Fibroblast of lung (primary cell): ENCODE measurements around the gene DPP6. TPM values are rescaled to one million over a fixed set of nuclear protein-coding genes. Genes with fewer than 3 reads are reported as not detected.

ENCODE experiments used
- DNase-seq, 2 donors: peaks; one replicate each; pipeline versions ENCODE4 v3.0.0 to v3.0.0-alpha.2; 2010; ENCODE audit warnings: low read depth in 2 of 2
- H2AFZ ChIP-seq: 2 replicates; pipeline ENCODE4 v1.5.1; 2012; ENCODE audit warnings: low read length, control low read depth, inconsistent platforms
- H3K27ac ChIP-seq: 2 replicates; pipeline ENCODE4 v1.5.1; 2011; ENCODE audit warnings: low read length, control low read depth; ENCODE audit not compliant: insufficient read depth
- H3K27me3 ChIP-seq: 2 replicates; pipeline ENCODE4 v1.5.1; 2011; ENCODE audit warnings: mild to moderate bottlenecking, low read length; ENCODE audit not compliant: control insufficient read depth, insufficient read depth
- H3K36me3 ChIP-seq: 2 replicates; pipeline ENCODE4 v1.5.1; 2011; ENCODE audit warnings: low read length; ENCODE audit not compliant: control insufficient read depth, insufficient read depth
- H3K4me1 ChIP-seq: 2 replicates; pipeline ENCODE4 v1.5.1; 2011; ENCODE audit warnings: low read length; ENCODE audit not compliant: control insufficient read depth, insufficient read depth; ENCODE audit errors: extremely low read depth
- H3K4me2 ChIP-seq: 2 replicates; pipeline ENCODE4 v1.5.1; 2011; ENCODE audit warnings: low read length, control low read depth; ENCODE audit not compliant: insufficient read depth; ENCODE audit errors: extremely low read depth
- H3K4me3 ChIP-seq, 4 experiments: fragments of 200-600 bp in 1 of 4; sonication (generic) in 1 of 4; replicated peaks in 1 of 4; 2 replicates each; pipeline ENCODE4 v1.5.1; 2011 to 2016; ENCODE audit warnings: low read length in 4 of 4, low read depth in 3 of 4, mild to moderate bottlenecking in 3 of 4, control low read depth in 2 of 4, inconsistent platforms in 1 of 4, mixed read lengths in 1 of 4; ENCODE audit not compliant: insufficient read depth in 1 of 4; ENCODE audit errors: control extremely low read depth in 1 of 4
- H3K79me2 ChIP-seq: 2 replicates; pipeline ENCODE4 v1.5.1; 2012; ENCODE audit warnings: mild to moderate bottlenecking, low read length, inconsistent platforms; ENCODE audit not compliant: control insufficient read depth, insufficient read depth
- H3K9ac ChIP-seq: 2 replicates; pipeline ENCODE4 v1.5.1; 2011; ENCODE audit warnings: mild to moderate bottlenecking, low read length, control low read depth; ENCODE audit not compliant: insufficient read depth
- H3K9me3 ChIP-seq: 2 replicates; pipeline ENCODE4 v1.5.1; 2012; ENCODE audit warnings: low read depth, low read length; ENCODE audit not compliant: control insufficient read depth, insufficient read depth
- H4K20me1 ChIP-seq: 2 replicates; pipeline ENCODE4 v1.5.1; 2011; ENCODE audit warnings: low read length; ENCODE audit not compliant: control insufficient read depth, insufficient read depth; ENCODE audit errors: extremely low read depth
- EZH2 ChIP-seq: IDR thresholded peaks from 2 replicates; pipeline ENCODE4 v1.5.1; 2012; ENCODE audit warnings: low read length, control low read depth, mild to moderate bottlenecking; ENCODE audit errors: missing control alignments
- polyA plus RNA-seq, 2 donors: library from polyadenylated mRNA; depleted of rRNA in 1 of 2; stranded (reverse) in 1 of 2; unstranded in 1 of 2; fragments of >200 nt; gene quantifications; 2 replicates each; pipeline ENCODE4 v1.2.1, GENCODE V29; 2011 to 2012; ENCODE audit warnings: missing spikeins in 1 of 2
- total RNA-seq: library from RNA; depleted of rRNA; stranded (reverse); fragments of >200 nt; gene quantifications from 2 replicates; pipeline ENCODE4 v1.2.1, GENCODE V29; 2014
- TF ChIP-seq, protein P1 (sequence below), 2 donors: IDR thresholded peaks in 1 of 2; conservative IDR thresholded peaks in 1 of 2; 1 replicate in 1 of 2; 2 replicates in 1 of 2; pipeline ENCODE4 v1.5.1; 2011 to 2012; ENCODE audit warnings: low read length in 2 of 2, control low read depth in 1 of 2, inconsistent platforms in 1 of 2, low read depth in 1 of 2, mild to moderate bottlenecking in 1 of 2

The DPP6 gene
- total and polyA plus RNA-seq, 2 donors (not counting 1 experiment from before 2014, with no cell fraction given): not detected

- Histone ChIP-seq H3K9me3 (no peaks in the 10 kb centered on the region), H3K27ac (no peak overlapping the region), H3K4me3 (no peak overlapping the region), H3K79me2 (no peaks in the 10 kb centered on the region), H4K20me1 (no peaks in the 10 kb centered on the region), H3K27me3 (no peaks in the 10 kb centered on the region), H3K9ac (no peak overlapping the region), H2AFZ (no peak overlapping the region), H3K4me2 (no peak overlapping the region), H3K4me1 (no peaks in the 10 kb centered on the region), H3K36me3 (no peaks in the 10 kb centered on the region)
- TF ChIP-seq EZH2: no peak
- TF ChIP-seq, protein P1, sequence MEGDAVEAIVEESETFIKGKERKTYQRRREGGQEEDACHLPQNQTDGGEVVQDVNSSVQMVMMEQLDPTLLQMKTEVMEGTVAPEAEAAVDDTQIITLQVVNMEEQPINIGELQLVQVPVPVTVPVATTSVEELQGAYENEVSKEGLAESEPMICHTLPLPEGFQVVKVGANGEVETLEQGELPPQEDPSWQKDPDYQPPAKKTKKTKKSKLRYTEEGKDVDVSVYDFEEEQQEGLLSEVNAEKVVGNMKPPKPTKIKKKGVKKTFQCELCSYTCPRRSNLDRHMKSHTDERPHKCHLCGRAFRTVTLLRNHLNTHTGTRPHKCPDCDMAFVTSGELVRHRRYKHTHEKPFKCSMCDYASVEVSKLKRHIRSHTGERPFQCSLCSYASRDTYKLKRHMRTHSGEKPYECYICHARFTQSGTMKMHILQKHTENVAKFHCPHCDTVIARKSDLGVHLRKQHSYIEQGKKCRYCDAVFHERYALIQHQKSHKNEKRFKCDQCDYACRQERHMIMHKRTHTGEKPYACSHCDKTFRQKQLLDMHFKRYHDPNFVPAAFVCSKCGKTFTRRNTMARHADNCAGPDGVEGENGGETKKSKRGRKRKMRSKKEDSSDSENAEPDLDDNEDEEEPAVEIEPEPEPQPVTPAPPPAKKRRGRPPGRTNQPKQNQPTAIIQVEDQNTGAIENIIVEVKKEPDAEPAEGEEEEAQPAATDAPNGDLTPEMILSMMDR (conservative IDR thresholded peaks at IDR 0.05 in 1 of 2, IDR thresholded peaks at IDR 0.05 in 1 of 2; ENCODE audit: low read depth in 1 of 2, low read length in 2 of 2): no peak
- no peak for DNase-seq
Observed at GRCh38 chr7:154324196-154324595, 272.0 kb downstream of the DPP6 start.

GRCh38 chr7:154326421-154326820, 274.2 kb downstream of the DPP6 start:
- Histone ChIP-seq H4K20me1 (no peaks in the 10 kb centered on the region), H3K79me2 (no peaks in the 10 kb centered on the region), H3K4me3 (no peak overlapping the region), H3K27ac (no peak overlapping the region), H3K36me3 (no peaks in the 10 kb centered on the region), H3K9me3 (no peaks in the 10 kb centered on the region), H2AFZ (no peak overlapping the region), H3K4me2 (no peak overlapping the region), H3K9ac (no peak overlapping the region), H3K27me3 (no peaks in the 10 kb centered on the region), H3K4me1 (no peaks in the 10 kb centered on the region)
- DNase-seq: no peak
- TF ChIP-seq, protein P1 (conservative IDR thresholded peaks at IDR 0.05 in 1 of 2, IDR thresholded peaks at IDR 0.05 in 1 of 2; ENCODE audit: low read depth in 1 of 2, low read length in 2 of 2): no peak
- no peak for TF ChIP-seq EZH2

GRCh38 chr7:154330318-154330717, 278.1 kb downstream of the DPP6 start:
- no peaks in the 10 kb centered on the region for H3K36me3 ChIP-seq
- no peak overlapping the region for H2AFZ ChIP-seq
- no peak overlapping the region for H3K4me2 ChIP-seq
- TF ChIP-seq, protein P1 (conservative IDR thresholded peaks at IDR 0.05 in 1 of 2, IDR thresholded peaks at IDR 0.05 in 1 of 2; ENCODE audit: low read depth in 1 of 2, low read length in 2 of 2): no peak
- no peak for TF ChIP-seq EZH2
- H3K4me3 ChIP-seq: no peak overlapping the region
- no peaks in the 10 kb centered on the region for H4K20me1 ChIP-seq
- H3K9me3 ChIP-seq: no peaks in the 10 kb centered on the region
- H3K9ac ChIP-seq: no peak overlapping the region
- no peaks in the 10 kb centered on the region for H3K79me2 ChIP-seq
- no peak for DNase-seq
- H3K27me3 ChIP-seq: no peaks in the 10 kb centered on the region
- H3K27ac ChIP-seq: no peak overlapping the region
- no peaks in the 10 kb centered on the region for H3K4me1 ChIP-seq
